Muscle of leg (tissue), 11 donors: ENCODE results near the gene TTC8. TPM values are rescaled to one million over a fixed set of nuclear protein-coding genes. Genes with fewer than 3 reads are reported as not detected.

Source experiments
- DNase-seq: peaks from one replicate; pipeline ENCODE4 v3.0.0; 2013
- H3K27ac ChIP-seq: one replicate; pipeline ENCODE4 v1.5.1; 2013; ENCODE audit warnings: mild to moderate bottlenecking, low read length, control low read depth
- H3K27me3 ChIP-seq: one replicate; pipeline ENCODE4 v1.6.1; 2013; ENCODE audit warnings: low read length; ENCODE audit not compliant: control insufficient read depth, insufficient read depth
- H3K36me3 ChIP-seq: one replicate; pipeline ENCODE4 v1.6.1; 2013; ENCODE audit warnings: low read length; ENCODE audit not compliant: control insufficient read depth, insufficient read depth
- H3K4me1 ChIP-seq: one replicate; pipeline ENCODE4 v1.6.1; 2013; ENCODE audit warnings: low read length; ENCODE audit not compliant: control insufficient read depth, insufficient read depth
- H3K4me3 ChIP-seq: one replicate; pipeline ENCODE4 v1.5.1; 2013; ENCODE audit warnings: low read length, control low read depth
- H3K9me3 ChIP-seq: replicated peaks from 2 replicates; pipeline ENCODE4 v1.6.1; 2013; ENCODE audit warnings: low read depth, low read length; ENCODE audit not compliant: control insufficient read depth
- WGBS: methylation state at CpG from one replicate; pipeline ENCODE4 v1.1.5; 2013; ENCODE audit warnings: missing lambda C conversion rate; ENCODE audit not compliant: insufficient coverage; 5-methylcytosine and 5-hydroxymethylcytosine counted together
- polyA plus RNA-seq, 8 donors: library from polyadenylated mRNA; unstranded; fragments of 120-200 nt; gene quantifications; one replicate each; pipeline versions ENCODE4 v1.2.1 to v1.2.3, GENCODE V29; 2013; ENCODE audit warnings: inconsistent platforms in 1 of 8, low replicate concordance in 1 of 8; ENCODE audit not compliant: insufficient read length in 8 of 8, insufficient read depth in 1 of 8
- total RNA-seq: library from RNA; stranded (reverse); fragments of 120-200 nt; gene quantifications from one replicate; pipeline ENCODE4 v1.2.4, GENCODE V29; 2013

TTC8 gene
- total and polyA plus RNA-seq, 9 donors: 14.4 to 19.2 (median 15.9) TPM

DNA sequence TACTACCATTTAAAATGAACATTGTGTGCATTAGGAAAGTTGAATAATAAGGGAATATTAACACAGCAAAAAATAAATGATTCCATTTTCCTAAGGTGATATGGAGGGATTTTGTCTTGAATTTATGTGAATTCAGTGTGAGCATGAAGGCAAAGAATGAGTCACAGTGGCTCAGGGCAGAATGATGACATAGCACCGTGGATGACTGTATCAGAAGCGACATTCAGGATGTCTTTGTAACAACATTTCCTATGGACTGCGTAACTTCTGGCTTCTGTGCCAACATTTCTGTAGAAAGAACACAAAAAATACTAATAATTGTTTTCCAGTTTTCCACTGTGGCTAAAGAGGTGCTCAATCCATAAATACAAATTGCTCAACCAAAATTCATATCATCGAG, 54.6 kb downstream of the TTC8 start:
- no CpG with 5 or more reads among the region's 4 CpGs for WGBS
- H3K4me3 ChIP-seq: no peak overlapping the region
- no peak for DNase-seq
- H3K27me3 ChIP-seq: no peaks in the 10 kb centered on the region
- H3K9me3 ChIP-seq: no peaks in the 10 kb centered on the region
- H3K4me1 ChIP-seq: no peaks in the 10 kb centered on the region
- peaks cover 2% of the 10 kb centered on the region for H3K36me3 ChIP-seq
- no peak overlapping the region for H3K27ac ChIP-seq

DNA sequence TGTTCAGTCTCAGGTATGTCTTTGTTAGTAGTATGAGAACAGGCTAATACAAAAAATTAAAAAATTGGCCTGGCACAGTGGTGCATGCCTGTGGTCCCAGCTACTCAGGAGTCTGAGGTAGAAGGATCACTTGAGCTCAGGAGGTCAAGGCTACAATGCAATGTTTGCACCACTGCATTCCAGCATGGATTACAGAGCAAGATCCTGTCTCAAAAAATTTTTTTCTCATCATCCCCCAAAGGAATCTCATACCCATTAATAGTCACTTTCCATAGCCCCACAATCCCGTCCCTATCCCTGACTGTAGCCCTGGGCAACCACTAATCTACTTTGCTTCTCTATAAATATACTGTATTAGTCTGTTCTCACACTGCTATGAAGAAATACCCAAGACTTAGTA, 57.8 kb downstream of the TTC8 start:
- no peaks in the 10 kb centered on the region for H3K9me3 ChIP-seq
- no CpG with 5 or more reads among the region's 1 CpG for WGBS
- H3K27me3 ChIP-seq: no peaks in the 10 kb centered on the region
- H3K4me3 ChIP-seq: no peak overlapping the region
- no peak for DNase-seq
- no peak overlapping the region for H3K27ac ChIP-seq
- peaks cover under 1% of the 10 kb centered on the region for H3K36me3 ChIP-seq
- no peaks in the 10 kb centered on the region for H3K4me1 ChIP-seq

DNA sequence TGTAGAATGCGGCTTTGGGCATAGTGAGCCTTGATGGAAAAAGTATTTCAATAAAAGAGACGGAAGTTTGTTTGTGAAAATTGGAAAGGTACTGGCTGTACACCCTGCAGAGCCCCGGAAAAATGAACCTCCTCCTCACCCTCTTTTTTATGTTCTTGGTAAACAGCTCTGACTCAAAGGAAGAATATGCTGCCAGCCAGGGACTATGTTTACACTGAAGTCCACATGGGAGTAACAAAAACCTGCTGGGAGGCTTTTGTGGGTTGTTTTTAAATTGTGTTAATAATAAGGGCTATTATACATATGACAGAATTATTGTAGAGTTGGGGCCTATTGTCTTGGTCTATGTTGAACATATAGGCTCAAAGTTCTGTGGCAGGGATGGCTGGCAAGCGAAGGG, 70.7 kb downstream of the TTC8 start:
- no peak overlapping the region for H3K27ac ChIP-seq
- no peaks in the 10 kb centered on the region for H3K36me3 ChIP-seq
- H3K9me3 ChIP-seq: no peaks in the 10 kb centered on the region
- H3K4me1 ChIP-seq: no peaks in the 10 kb centered on the region
- no peak for DNase-seq
- H3K4me3 ChIP-seq: no peak overlapping the region
- WGBS: no CpG with 5 or more reads among the region's 4 CpGs
- no peaks in the 10 kb centered on the region for H3K27me3 ChIP-seq

DNA sequence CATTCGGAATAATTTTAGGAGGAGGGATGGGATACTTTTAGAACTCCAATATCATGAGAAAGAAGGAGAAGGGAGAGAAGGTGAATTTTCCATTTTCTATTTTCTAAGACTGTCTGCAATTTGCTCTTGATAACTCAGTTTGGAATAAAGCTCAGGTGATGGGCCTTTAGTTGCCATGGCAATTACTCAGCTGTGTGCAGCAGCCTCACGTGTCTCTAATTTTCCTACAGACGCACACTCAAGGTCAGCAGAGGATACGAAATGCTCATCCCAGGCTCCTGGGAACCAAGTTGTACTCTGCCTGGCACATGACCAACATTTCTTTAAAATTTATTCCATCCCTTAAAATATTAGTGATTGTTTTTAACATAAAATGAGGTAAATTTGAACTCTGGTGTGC, 76.7 kb downstream of the TTC8 start:
- Histone ChIP-seq H3K27ac (no peak overlapping the region), H3K4me3 (no peak overlapping the region), H3K4me1 (no peaks in the 10 kb centered on the region), H3K36me3 (no peaks in the 10 kb centered on the region), H3K9me3 (no peaks in the 10 kb centered on the region), H3K27me3 (no peaks in the 10 kb centered on the region)
- peak; percentile 42 for DNase-seq
- no CpG with 5 or more reads among the region's 4 CpGs for WGBS

DNA sequence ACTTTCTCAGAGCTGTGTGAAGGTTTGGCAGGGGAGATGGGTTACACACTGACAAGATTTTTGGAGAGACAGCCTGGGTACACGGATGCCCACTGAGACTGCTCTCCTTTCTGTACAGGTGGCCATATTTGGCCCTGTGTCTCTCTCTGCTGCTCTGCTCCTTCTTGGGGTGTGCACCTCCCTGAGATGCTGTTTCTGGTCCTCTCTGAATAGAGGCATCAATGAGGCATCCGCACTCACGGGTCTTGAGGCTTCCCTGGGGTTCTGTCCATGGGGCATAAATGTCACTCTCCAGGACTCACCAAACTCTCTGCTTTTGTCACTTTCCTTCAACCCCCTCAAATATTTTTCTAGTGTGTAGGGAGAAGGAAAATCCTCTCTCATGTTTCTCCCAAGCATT, 77.5 kb downstream of the TTC8 start:
- no peak overlapping the region for H3K27ac ChIP-seq
- 86% methylated on average over 2 of the region's 3 CpGs for WGBS
- DNase-seq: no peak

DNA sequence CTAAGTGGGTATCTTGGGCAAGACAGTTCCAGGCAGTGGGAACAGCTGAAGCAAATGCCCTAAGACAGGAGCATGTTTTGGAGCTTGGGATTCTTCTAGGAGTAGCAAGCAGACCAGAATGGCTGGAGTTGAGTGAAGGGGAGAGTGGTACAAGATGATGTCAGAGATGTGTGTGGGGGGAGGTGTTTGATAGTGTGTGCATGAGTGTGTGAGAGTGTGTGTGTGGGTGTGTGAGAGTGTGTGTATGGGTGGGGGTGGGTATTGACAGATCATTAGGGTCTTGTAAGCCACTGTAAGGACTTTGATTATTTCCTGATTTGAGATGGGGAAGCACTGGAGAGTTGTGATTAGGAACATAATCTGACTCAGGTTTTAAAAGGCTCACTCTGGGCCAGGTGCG, 78.4 kb downstream of the TTC8 start:
- Histone ChIP-seq H3K4me3 (no peak overlapping the region), H3K9me3 (peaks cover 8% of the 10 kb centered on the region), H3K36me3 (no peaks in the 10 kb centered on the region), H3K27ac (no peak overlapping the region), H3K4me1 (no peaks in the 10 kb centered on the region), H3K27me3 (no peaks in the 10 kb centered on the region)
- WGBS: 80% methylated on average over 1 of the region's 1 CpG
- no peak for DNase-seq

More for the DNA sequence above, 77.5 kb downstream of the TTC8 start:
- Histone ChIP-seq H3K27me3 (no peaks in the 10 kb centered on the region), H3K4me3 (no peak overlapping the region), H3K4me1 (no peaks in the 10 kb centered on the region), H3K9me3 (peaks cover 3% of the 10 kb centered on the region), H3K36me3 (no peaks in the 10 kb centered on the region)

DNA sequence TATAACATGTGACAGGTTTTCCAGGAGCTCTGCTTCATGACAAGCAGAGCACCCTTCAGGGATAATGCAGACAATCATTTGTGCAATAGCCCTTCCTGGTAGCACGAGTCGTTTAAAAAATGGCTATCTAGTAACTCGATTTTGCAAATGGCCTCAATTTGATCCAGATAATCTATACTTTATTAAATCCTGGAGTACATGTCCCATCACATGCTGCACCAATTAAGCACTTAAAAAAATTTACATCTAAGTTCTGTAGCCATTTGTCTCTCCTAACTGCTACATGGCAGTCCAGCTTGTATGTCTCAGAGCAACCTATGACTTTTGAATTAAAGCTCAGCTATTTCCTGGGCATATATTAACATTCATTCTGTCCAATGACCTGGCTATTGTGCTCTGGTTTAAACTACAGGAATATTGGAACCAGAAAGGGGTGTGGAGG, 79.8 kb downstream of the TTC8 start:
- 46% methylated on average over 3 of the region's 3 CpGs for WGBS
- Histone ChIP-seq H3K4me1 (no peaks in the 10 kb centered on the region), H3K4me3 (no peak overlapping the region), H3K36me3 (no peaks in the 10 kb centered on the region), H3K27me3 (no peaks in the 10 kb centered on the region), H3K27ac (no peak overlapping the region), H3K9me3 (peaks cover 8% of the 10 kb centered on the region)
- DNase-seq: no peak

DNA sequence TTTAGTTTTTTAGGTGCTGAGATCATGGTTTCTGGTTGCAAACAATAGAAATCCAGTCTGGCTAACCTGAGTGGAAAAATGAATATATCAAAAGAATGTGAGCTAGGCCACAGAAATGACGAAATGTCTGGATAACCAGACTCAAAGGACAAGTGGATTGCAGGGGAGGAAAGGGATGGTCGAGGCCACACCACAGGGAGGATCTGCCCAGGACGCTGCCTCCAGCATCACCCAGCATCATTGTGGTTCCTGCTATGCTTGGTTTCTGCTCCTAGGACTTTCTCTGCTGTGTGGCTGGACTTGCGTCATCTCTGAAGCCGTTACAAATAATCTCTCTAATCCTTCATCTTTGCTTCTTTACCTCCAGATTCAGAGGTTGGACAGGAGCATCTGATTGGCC, 80.4 kb downstream of the TTC8 start:
- DNase-seq: peak; percentile 31
- WGBS: 61% methylated on average over 3 of the region's 5 CpGs
- no peaks in the 10 kb centered on the region for H3K36me3 ChIP-seq
- H3K4me3 ChIP-seq: no peak overlapping the region
- H3K9me3 ChIP-seq: peaks cover 8% of the 10 kb centered on the region
- H3K27me3 ChIP-seq: no peaks in the 10 kb centered on the region
- no peaks in the 10 kb centered on the region for H3K4me1 ChIP-seq
- H3K27ac ChIP-seq: no peak overlapping the region

DNA sequence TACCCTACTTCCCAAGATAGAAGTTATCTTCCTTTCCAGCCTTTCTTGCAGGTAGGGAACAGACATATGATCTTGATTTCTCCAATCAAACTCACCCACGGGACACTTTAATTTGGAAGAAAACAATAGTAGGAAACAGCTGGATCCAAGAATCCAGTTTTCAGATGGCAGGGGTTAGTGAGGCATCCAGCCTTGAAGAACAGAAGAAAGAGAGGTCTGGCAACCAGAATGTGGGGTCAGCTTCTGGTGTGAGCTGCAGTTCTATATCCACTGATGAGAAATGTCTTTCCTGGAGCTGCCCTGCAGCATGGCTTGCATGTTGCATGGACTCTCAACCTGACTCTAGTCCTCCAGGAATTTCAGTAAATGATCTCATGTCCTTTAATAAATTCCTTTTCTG, 83.8 kb downstream of the TTC8 start:
- WGBS: no CpG with 5 or more reads among the region's 1 CpG

DNA sequence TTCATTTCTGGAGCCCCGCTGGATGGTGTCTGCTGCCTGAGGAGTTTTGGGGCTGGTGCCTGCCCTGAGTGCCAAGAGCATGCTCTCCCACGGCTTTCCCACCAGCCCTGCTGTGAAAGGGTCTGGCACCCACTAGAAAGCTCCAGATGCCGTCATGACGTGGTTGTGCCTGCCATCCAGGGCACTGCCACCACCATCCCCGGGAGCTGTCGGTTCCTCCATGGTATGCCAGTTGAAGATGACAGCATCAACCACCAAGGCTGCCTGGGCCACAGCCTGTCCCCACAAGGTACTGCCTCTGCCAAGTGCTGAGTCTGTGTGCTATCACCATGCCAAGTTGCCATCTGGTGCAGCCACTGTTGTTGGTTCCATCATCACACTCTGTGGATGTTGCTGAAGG, 85.9 kb downstream of the TTC8 start:
- H3K9me3 ChIP-seq: peaks cover 8% of the 10 kb centered on the region
- no peaks in the 10 kb centered on the region for H3K36me3 ChIP-seq
- H3K4me1 ChIP-seq: no peaks in the 10 kb centered on the region
- no peak overlapping the region for H3K27ac ChIP-seq
- H3K27me3 ChIP-seq: no peaks in the 10 kb centered on the region
- 90% methylated on average over 6 of the region's 6 CpGs for WGBS
- H3K4me3 ChIP-seq: no peak overlapping the region
- no peak for DNase-seq

More for the DNA sequence above, 83.8 kb downstream of the TTC8 start:
- H3K4me3 ChIP-seq: no peak overlapping the region
- H3K36me3 ChIP-seq: no peaks in the 10 kb centered on the region
- H3K27ac ChIP-seq: no peak overlapping the region
- H3K4me1 ChIP-seq: no peaks in the 10 kb centered on the region
- DNase-seq: no peak
- H3K9me3 ChIP-seq: peaks cover 8% of the 10 kb centered on the region
- no peaks in the 10 kb centered on the region for H3K27me3 ChIP-seq

DNA sequence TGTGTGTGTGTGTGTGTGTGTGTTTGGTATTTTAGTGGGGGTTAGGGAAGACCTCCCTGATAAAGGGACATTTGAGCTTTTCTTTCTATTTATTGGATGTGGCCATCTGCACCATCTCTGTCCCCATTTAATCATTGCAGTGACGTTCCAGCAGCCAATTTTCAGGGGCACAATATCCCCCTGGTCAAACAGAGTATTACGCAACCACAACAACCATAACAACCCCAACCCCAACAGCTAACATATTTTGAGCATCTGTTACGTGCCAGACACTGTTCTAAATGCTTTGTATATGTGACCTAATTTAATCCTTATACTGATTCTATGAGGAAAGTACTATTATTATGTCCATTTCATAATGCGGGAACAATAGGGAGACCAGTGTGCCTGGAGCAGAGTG, 87.4 kb downstream of the TTC8 start:
- Histone ChIP-seq H3K4me1 (no peaks in the 10 kb centered on the region), H3K36me3 (no peaks in the 10 kb centered on the region), H3K4me3 (no peak overlapping the region), H3K27ac (no peak overlapping the region), H3K9me3 (peaks cover 6% of the 10 kb centered on the region), H3K27me3 (no peaks in the 10 kb centered on the region)
- no CpG with 5 or more reads among the region's 4 CpGs for WGBS
- DNase-seq: no peak
